Measurements from ENCODE around the gene CAMTA1. TPM values are rescaled to one million over a fixed set of nuclear protein-coding genes. Genes with fewer than 3 reads are reported as not detected.

Gene CAMTA1
- total RNA-seq, 1 donor from 2014 or later = 268 TPM

DNA sequence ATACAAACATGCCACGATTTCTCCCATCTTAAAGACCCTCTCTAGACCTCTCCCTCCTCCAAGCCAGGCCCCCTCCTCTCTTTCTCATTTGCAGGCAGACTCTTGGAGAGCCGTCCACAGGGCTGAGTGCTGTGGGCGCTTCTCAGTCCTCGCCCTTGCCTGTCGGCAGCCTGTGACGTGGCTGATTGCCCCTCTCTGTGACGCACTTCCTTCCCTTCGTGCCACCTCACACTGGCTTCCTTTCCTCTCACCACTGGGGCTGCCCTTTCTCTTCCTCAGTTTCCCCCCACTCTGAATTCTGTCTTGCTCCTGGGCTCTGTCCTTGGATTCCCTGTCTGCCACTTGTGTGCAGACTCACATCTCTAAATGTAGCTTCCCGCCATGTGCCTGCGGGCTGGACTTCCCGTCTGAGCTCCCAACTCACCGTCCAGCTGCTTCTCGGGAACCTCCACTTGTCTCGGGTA, 227.2 kb downstream of the CAMTA1 start:
- Histone ChIP-seq H3K27me3 (no peaks in the 10 kb centered on the region), H3K27ac (no peak overlapping the region), H3K79me2 (ENCODE audit: low read depth) (no peaks in the 10 kb centered on the region), H3K4me1 (no peaks in the 10 kb centered on the region), H3K9ac (no peak overlapping the region), H2AFZ (replicated peaks) (no peak overlapping the region), H3K4me2 (no peak overlapping the region), H3F3A (ENCODE audit: low read depth) (no peaks in the 10 kb centered on the region), H4K20me1 (ENCODE audit: low read depth) (no peaks in the 10 kb centered on the region), H3K4me3 (no peak overlapping the region), H3K36me3 (no peaks in the 10 kb centered on the region), H3K9me3 (ENCODE audit: low read depth) (no peaks in the 10 kb centered on the region)
- DNase-seq (ENCODE audit: low spot score) = no peak
- TF ChIP-seq EZH2phosphoT487 (IDR thresholded peaks at IDR 0.05) (no peak), CTCF (IDR thresholded peaks at IDR 0.05) (no peak), EZH2 (IDR thresholded peaks at IDR 0.05) (no peak)
- Mint-ChIP-seq H3K4me3 (no peak overlapping the region), H3K9me3 (no peaks in the 10 kb centered on the region), H3K27me3 (ENCODE audit: insufficient read depth, low read depth) (peaks cover 3% of the 10 kb centered on the region), H3K36me3 (no peaks in the 10 kb centered on the region), H3K27ac (no peak overlapping the region), H3K4me1 (peaks cover 6% of the 10 kb centered on the region)

DNA sequence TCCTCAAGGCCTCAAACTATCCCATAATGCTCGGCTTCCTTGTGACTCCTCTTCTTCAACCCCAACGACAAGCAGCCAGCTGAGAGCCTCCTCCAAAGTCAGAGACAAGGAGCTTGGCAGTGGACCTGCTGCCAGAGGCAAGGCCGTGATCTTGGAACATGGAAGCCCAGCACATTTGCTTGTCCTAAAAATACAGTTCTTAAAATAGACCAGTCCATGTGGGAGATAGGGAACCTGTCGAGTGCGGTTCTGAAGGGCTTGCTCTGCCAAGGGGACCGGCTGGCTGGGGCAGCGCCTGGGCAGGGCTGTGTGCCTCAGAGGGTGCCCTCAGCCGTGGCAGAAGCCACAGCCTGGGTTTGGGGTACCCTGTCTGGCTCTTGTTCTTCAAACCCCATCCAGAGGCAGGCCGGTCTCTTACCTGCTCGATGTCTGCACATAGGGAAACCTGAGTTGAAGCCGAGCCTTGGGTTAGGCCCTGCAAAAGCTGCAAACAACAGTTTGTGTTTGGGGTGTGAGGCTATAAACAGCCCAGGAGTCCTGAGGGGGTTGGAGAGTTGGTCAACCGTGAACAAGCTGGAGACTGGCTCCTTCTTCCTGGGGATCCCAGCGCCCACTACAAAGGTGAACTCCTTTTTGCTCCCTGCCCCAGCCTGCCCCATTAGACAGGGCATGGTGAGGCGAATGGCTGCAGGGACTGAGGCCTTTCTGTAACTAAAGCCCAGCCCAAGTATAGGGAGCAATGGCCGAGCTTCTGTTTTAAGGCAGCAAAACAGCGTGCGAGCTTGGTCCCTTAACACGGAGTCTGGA, 228.8 kb downstream of the CAMTA1 start:
- H2AFZ ChIP-seq (replicated peaks) = no peak overlapping the region
- H4K20me1 ChIP-seq (ENCODE audit: low read depth) = no peaks in the 10 kb centered on the region
- no peaks in the 10 kb centered on the region for H3K36me3 ChIP-seq
- H3K27me3 Mint-ChIP-seq (ENCODE audit: insufficient read depth, low read depth) = peaks cover 3% of the 10 kb centered on the region
- no peaks in the 10 kb centered on the region for H3K36me3 Mint-ChIP-seq
- no peak overlapping the region for H3K4me3 Mint-ChIP-seq
- no peak for DNase-seq (ENCODE audit: low spot score)
- no peak overlapping the region for H3K27ac ChIP-seq
- no peak for TF ChIP-seq EZH2 (IDR thresholded peaks at IDR 0.05)
- TF ChIP-seq EZH2phosphoT487 (IDR thresholded peaks at IDR 0.05) = no peak
- no peak for TF ChIP-seq CTCF (IDR thresholded peaks at IDR 0.05)
- no peaks in the 10 kb centered on the region for H3K79me2 ChIP-seq (ENCODE audit: low read depth)
- no peaks in the 10 kb centered on the region for H3F3A ChIP-seq (ENCODE audit: low read depth)
- no peaks in the 10 kb centered on the region for H3K27me3 ChIP-seq
- H3K9me3 Mint-ChIP-seq = no peaks in the 10 kb centered on the region
- H3K4me1 Mint-ChIP-seq = peaks cover 6% of the 10 kb centered on the region
- H3K4me1 ChIP-seq = no peaks in the 10 kb centered on the region
- H3K4me2 ChIP-seq = no peak overlapping the region
- H3K9me3 ChIP-seq (ENCODE audit: low read depth) = no peaks in the 10 kb centered on the region
- H3K27ac Mint-ChIP-seq = no peak overlapping the region
- H3K4me3 ChIP-seq = no peak overlapping the region
- H3K9ac ChIP-seq = no peak overlapping the region

- Histone ChIP-seq H3K4me2 (no peak overlapping the region), H3K27me3 (no peaks in the 10 kb centered on the region), H3K4me1 (no peaks in the 10 kb centered on the region), H3K36me3 (no peaks in the 10 kb centered on the region), H4K20me1 (ENCODE audit: low read depth) (no peaks in the 10 kb centered on the region), H3F3A (ENCODE audit: low read depth) (no peaks in the 10 kb centered on the region), H2AFZ (replicated peaks) (no peak overlapping the region), H3K79me2 (ENCODE audit: low read depth) (no peaks in the 10 kb centered on the region), H3K9me3 (ENCODE audit: low read depth) (no peaks in the 10 kb centered on the region), H3K27ac (no peak overlapping the region), H3K4me3 (no peak overlapping the region), H3K9ac (no peak overlapping the region)
- peaks cover 6% of the 10 kb centered on the region for H3K4me1 Mint-ChIP-seq
- H3K9me3 Mint-ChIP-seq = no peaks in the 10 kb centered on the region
- DNase-seq (ENCODE audit: low spot score) = no peak
- no peaks in the 10 kb centered on the region for H3K36me3 Mint-ChIP-seq
- TF ChIP-seq CTCF (IDR thresholded peaks at IDR 0.05) (no peak), EZH2 (IDR thresholded peaks at IDR 0.05) (no peak), EZH2phosphoT487 (IDR thresholded peaks at IDR 0.05) (no peak)
- no peak overlapping the region for H3K27ac Mint-ChIP-seq
- no peak overlapping the region for H3K4me3 Mint-ChIP-seq
- H3K27me3 Mint-ChIP-seq (ENCODE audit: insufficient read depth, low read depth) = peaks cover 3% of the 10 kb centered on the region
Observed at GRCh38 chr1:7014640-7014930, 229.3 kb downstream of the CAMTA1 start.

Data from neural progenitor cell (in vitro differentiated cells).